Measurements from ENCODE around the gene VSIG10L2. TPM values are rescaled to one million over a fixed set of nuclear protein-coding genes. Genes with fewer than 3 reads are reported as not detected.

Gene VSIG10L2
- total RNA-seq, 1 donor from 2014 or later, result not detected

GRCh38 chr11:125977333-125977732 lies 31.5 kb downstream of the VSIG10L2 start:
- Mint-ChIP-seq H3K9me3 (ENCODE audit: low read depth) (no peaks in the 10 kb centered on the region), H3K36me3 (ENCODE audit: insufficient read depth) (no peaks in the 10 kb centered on the region), H3K27me3 (no peaks in the 10 kb centered on the region), H3K27ac (no peak overlapping the region), H3K4me1 (ENCODE audit: low read depth) (peaks cover 11% of the 10 kb centered on the region), H3K4me3 (ENCODE audit: low read depth) (no peak overlapping the region)
- TF ChIP-seq CTCF (IDR thresholded peaks at IDR 0.05; ENCODE audit: unreplicated experiment), result no peak
- DNase-seq (ENCODE audit: low spot score, unreplicated experiment), result no peak

- DNase-seq (ENCODE audit: low spot score, unreplicated experiment), result no peak
- TF ChIP-seq CTCF (IDR thresholded peaks at IDR 0.05; ENCODE audit: unreplicated experiment), result no peak
- peaks cover 5% of the 10 kb centered on the region for H3K36me3 Mint-ChIP-seq (ENCODE audit: insufficient read depth)
- H3K27ac Mint-ChIP-seq, result no peak overlapping the region
- H3K27me3 Mint-ChIP-seq, result no peaks in the 10 kb centered on the region
- H3K4me3 Mint-ChIP-seq (ENCODE audit: low read depth), result no peak overlapping the region
- no peaks in the 10 kb centered on the region for H3K9me3 Mint-ChIP-seq (ENCODE audit: low read depth)
- peaks cover 11% of the 10 kb centered on the region for H3K4me1 Mint-ChIP-seq (ENCODE audit: low read depth)
Measured at GRCh38 chr11:125978181-125978716, 32.4 kb downstream of the VSIG10L2 start.

- TF ChIP-seq CTCF (IDR thresholded peaks at IDR 0.05; ENCODE audit: unreplicated experiment), result no peak
- Mint-ChIP-seq H3K27me3 (no peaks in the 10 kb centered on the region), H3K4me3 (ENCODE audit: low read depth) (no peak overlapping the region), H3K27ac (no peak overlapping the region), H3K36me3 (ENCODE audit: insufficient read depth) (peaks cover 8% of the 10 kb centered on the region), H3K4me1 (ENCODE audit: low read depth) (peaks cover 11% of the 10 kb centered on the region), H3K9me3 (ENCODE audit: low read depth) (no peaks in the 10 kb centered on the region)
- no peak for DNase-seq (ENCODE audit: low spot score, unreplicated experiment)
Measured at GRCh38 chr11:125978778-125979407, 33.0 kb downstream of the VSIG10L2 start.

GRCh38 chr11:125979511-125979910 lies 33.7 kb downstream of the VSIG10L2 start:
- Mint-ChIP-seq H3K4me3 (ENCODE audit: low read depth) (no peak overlapping the region), H3K27ac (no peak overlapping the region), H3K9me3 (ENCODE audit: low read depth) (no peaks in the 10 kb centered on the region), H3K4me1 (ENCODE audit: low read depth) (peaks cover 11% of the 10 kb centered on the region), H3K36me3 (ENCODE audit: insufficient read depth) (peaks cover 8% of the 10 kb centered on the region), H3K27me3 (no peaks in the 10 kb centered on the region)
- DNase-seq (ENCODE audit: low spot score, unreplicated experiment), result no peak
- TF ChIP-seq CTCF (IDR thresholded peaks at IDR 0.05; ENCODE audit: unreplicated experiment), result no peak

GRCh38 chr11:125980436-125980835 lies 34.6 kb downstream of the VSIG10L2 start:
- H3K27me3 Mint-ChIP-seq, result no peaks in the 10 kb centered on the region
- no peaks in the 10 kb centered on the region for H3K9me3 Mint-ChIP-seq (ENCODE audit: low read depth)
- no peak overlapping the region for H3K4me3 Mint-ChIP-seq (ENCODE audit: low read depth)
- peaks cover 11% of the 10 kb centered on the region for H3K4me1 Mint-ChIP-seq (ENCODE audit: low read depth)
- no peak overlapping the region for H3K27ac Mint-ChIP-seq
- TF ChIP-seq CTCF (IDR thresholded peaks at IDR 0.05; ENCODE audit: unreplicated experiment), result no peak
- H3K36me3 Mint-ChIP-seq (ENCODE audit: insufficient read depth), result peaks cover 11% of the 10 kb centered on the region
- no peak for DNase-seq (ENCODE audit: low spot score, unreplicated experiment)

Measured in progenitor cell of endocrine pancreas (in vitro differentiated cells).